NCI-H510A treated with DMSO at 0.1 percent for 48 hours (cell line): ENCODE measurements around the gene PHACTR4.
"Not testable (repeated sequence)": the region's sequence is repeated elsewhere in the genome, so short reads cannot be mapped to it uniquely, and the experiment has no call there.

Source experiments
- DNase-seq: peaks from one replicate; lab custom pipeline; 2025; lab: John Stamatoyannopoulos, UW

PHACTR4 gene

GRCh38 chr1:28371010-28371377, 1.5 kb downstream of the PHACTR4 start:
- DNase-seq = no peak

- DNase-seq = not testable (repeated sequence)
Observed at GRCh38 chr1:28373450-28373849, 3.9 kb downstream of the PHACTR4 start.

DNA sequence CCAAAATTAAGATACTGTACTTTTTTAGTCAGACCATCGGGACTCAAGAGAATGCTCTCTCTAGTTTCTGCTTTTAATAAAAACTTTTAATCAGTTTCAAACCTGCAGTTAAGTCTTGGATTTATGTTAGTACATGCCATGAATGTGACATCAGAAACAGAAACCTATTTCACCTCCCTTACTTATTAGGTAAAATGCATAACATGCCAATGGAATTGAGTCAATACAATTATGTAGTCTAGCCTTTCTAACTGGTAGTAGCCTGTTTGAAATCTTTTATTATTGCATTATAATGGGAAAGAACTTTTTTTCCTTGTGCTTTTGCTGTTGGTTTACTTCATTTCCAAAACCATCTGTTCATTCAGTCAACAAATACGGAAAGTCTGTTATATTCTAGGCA, 4.8 kb downstream of the PHACTR4 start:
- no peak for DNase-seq

DNA sequence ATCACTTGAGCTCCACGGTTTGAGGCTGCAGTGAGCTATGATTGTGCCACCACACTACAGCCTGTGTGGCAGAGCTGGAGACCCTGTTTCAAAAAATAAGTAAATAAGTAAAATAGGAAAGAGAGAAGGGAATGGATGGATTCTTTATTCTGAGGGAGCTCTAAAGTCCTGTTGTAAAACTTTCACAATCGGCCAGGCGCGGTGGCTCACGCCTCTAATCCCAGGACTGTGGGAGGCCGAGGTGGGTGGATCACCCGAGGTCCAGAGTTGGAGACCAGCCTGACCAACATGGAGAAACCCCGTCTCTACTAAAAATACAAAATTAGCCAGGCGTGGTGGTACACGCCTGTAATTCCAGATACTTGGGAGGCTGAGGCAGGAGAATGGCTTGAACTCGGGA, 6.1 kb downstream of the PHACTR4 start:
- DNase-seq = not testable (repeated sequence)

DNA sequence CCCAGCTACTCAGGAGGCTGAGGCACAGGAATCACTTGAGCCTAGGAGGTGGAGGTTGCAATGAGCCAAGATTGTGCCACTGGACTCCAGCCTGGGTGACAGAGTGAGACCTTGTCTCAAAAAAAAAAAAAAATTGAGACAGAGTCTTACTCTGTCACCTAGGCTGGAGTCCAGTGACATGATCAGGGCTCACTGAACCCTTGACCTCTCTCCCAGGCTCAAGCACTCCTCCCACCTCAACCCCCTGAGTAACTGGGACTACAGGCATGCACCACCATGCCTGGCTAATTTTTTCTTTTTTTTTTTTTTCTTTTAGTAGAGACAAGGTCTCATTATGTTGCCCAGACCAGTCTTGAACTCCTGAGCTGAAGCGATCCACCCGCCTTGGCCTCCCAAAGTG, 6.7 kb downstream of the PHACTR4 start:
- not testable (repeated sequence) for DNase-seq

- no peak for DNase-seq
Observed at GRCh38 chr1:28378906-28379305, 9.4 kb downstream of the PHACTR4 start.

GRCh38 chr1:28380394-28380793, 10.9 kb downstream of the PHACTR4 start:
- no peak for DNase-seq

DNA sequence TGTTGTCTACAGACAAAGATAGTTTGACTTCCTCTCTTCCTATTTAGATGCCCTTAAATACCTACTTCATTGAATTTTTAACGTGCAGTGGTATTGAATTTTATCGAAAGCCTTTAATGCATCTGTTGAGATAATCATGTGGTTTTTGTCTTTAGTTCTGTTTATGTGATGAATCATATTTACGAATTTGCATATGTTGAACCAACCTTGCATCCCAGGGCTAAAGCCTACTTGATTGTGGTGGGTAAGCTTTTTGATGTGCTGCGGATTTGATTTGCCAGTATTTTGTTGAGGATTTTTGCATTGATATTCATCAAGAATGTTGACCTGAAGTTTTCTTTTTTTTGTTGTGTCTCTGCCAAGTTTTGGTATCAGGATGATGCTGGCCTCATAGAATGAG, 14.2 kb downstream of the PHACTR4 start:
- DNase-seq = not testable (repeated sequence)

DNA sequence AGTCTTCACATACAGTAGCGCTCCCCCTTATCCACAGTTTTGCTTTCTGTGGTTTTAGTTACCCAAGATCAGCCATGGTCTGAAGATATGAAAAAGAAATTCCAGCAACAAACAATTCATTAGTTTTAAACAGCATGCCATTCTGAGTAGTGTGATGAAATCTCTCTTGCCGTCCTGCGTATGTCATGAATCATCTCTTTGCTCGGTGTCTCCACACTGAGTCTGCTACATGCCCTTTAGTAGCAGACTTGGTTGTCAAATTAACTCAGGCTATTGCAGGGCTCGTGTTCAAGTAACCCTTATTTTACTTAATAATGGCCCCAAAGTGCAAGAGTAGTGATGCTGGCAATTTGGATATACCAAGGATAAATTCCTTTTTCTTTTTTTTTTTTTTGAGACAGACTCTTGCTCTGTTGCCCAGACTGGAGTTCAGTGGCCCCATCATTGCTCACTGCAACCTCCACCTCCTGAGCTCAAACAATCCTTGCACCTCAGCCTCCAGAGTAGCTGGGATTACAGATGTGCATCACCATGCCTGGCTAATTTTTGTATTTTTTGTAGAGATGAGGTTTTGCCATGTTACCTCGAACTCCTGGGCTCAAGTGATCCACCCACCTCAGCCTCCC, 22.6 kb downstream of the PHACTR4 start:
- DNase-seq = no peak

- DNase-seq = no peak
Observed at GRCh38 chr1:28394136-28394535, 24.6 kb downstream of the PHACTR4 start.

DNA sequence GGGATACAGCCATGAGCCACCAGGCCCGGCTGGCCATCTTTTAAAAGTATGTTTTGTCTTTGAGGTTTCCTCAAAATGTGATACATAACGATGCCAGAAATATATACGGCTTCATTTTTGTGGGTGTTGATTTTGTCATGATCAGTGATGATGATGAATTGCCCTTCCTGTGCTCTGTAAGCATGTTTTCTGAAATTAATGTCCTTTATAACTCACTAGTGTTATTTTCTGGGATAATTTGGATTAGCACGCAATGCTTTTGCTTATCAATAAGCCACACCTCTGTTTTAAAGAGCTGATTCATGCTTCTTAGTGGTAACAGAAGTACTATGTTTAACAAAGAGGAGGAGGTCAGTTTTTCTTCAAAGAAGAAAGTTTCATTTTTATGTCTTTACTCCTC, 25.6 kb downstream of the PHACTR4 start:
- DNase-seq = no peak

GRCh38 chr1:28401760-28402159, 32.2 kb downstream of the PHACTR4 start:
- DNase-seq = no peak

GRCh38 chr1:28409090-28409489, 39.5 kb downstream of the PHACTR4 start:
- DNase-seq = no peak

GRCh38 chr1:28411656-28412055, 42.1 kb downstream of the PHACTR4 start:
- DNase-seq = no peak

- no peak for DNase-seq
Observed at GRCh38 chr1:28412731-28413130, 43.2 kb downstream of the PHACTR4 start.

DNA sequence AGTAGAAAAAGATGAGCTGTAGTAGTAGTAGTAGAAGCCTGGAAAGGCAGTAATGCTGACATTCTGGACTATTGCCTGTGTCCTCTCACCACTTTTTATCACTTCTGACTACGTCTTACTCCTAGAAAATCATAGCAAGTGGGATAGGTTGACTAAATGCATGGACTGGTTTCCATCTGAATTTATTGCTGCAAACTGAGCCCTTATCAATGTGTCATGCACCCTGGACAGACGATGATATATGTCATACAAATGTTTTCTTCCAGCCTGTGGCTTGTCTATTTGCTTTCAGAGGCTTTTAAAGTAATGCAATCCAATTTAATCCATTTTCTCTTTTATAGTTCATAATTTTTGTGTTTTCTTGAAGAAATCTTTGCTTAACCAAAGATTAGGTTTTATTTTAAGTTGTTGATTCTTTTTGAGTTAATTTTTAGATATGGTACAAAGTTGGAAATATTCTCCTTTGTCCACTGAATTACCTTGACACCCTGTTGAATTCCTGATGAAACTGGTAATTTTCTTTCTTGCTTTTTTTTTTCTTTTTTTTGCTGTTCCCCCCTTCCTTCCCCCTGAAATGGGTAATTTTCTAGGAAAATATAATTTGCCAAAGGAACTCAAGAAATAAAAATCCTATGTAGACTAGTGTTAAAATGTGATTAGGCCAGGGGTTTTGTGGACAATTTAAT, 47.1 kb downstream of the PHACTR4 start:
- DNase-seq = no peak

- no peak for DNase-seq
Observed at GRCh38 chr1:28417441-28417922, 47.9 kb downstream of the PHACTR4 start.

- no peak for DNase-seq
Observed at GRCh38 chr1:28417926-28418637, 48.5 kb downstream of the PHACTR4 start.

DNA sequence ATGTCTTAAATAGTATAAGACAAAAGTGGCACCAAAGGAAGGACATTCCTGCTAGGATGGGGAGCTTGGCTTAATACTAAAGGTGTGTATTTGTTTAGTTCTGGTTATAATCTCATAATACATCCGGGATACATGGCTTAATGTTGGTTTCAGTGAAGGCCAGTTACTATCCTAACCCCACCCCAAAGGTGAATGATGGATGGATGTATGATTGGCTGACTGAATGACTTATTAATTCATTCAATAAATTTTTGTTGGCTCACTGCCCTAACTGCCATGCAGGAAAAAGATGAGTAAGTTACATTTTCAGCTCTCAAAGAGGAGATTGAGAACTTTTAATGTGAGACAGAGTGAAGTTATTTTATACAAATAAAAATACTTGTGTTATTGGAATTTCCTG, 52.2 kb downstream of the PHACTR4 start:
- no peak for DNase-seq

DNA sequence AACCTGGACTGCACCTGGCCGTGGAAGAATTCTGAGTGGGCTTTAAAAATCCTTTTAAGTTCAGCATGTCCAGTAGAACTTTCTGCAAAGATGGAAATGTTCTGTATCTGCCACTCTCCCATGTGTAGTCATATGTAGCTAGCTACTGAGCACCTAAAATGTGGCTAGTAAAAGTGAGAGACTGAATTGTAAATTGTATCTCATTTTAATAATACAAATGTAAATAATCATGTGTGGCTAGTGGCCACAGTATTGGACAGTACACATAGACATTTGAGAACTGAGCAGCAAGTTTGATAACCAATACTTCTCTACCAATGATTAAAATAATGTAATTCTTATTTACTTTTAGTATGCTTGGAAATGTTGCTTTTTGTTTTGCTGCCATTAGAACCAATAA, 57.3 kb downstream of the PHACTR4 start:
- no peak for DNase-seq

DNA sequence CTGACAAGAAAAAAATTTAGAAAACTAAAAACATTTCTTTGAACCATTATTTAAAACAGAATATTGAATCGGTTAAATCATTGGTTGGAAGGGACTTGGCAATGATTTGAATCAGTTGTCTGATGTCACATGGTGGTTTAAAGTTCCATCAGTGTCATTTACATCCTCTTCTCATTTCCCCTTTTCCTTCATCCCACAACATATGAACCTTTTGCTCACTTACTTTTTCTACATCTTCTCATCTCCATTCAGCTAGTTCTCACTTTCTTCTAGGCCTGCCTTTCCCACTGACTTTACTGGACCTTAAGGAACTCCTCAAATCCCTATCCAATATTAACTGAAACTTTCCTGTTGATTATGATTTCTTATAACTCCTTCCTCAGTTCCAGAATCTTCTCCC, 58.5 kb downstream of the PHACTR4 start:
- no peak for DNase-seq

DNA sequence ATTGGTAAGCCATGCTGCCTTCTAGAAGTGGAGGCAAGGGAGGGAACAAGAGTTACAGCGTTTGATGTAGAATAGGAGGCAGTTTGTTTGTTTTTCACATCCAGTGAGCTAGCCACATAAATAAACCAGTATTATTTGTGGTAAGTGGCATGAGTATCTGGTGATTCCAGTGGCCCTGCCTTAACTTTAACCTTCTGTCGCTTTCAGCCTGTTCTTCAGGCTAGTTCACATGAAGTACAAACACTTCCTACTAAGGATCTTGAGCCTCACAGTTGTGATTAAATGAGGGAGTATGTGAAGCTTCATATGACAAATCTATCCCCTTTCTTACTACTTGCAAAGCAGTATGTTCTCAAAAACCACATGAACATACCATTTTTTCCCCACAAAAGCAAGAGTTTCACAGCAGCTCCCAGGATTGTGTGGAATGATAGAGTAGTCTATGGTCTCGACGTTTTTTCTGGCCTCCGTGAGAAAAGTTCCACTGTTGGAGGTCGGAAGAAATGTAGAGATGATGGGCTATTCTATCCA, 59.5 kb downstream of the PHACTR4 start:
- no peak for DNase-seq

GRCh38 chr1:28436211-28436769, 66.8 kb downstream of the PHACTR4 start:
- no peak for DNase-seq
